NCI-H1436 treated with DMSO at 0.1 percent for 48 hours (cell line): Measurements from ENCODE around the gene C9.
"Not testable (repeated sequence)": the region's sequence is repeated elsewhere in the genome, so short reads cannot be mapped to it uniquely, and the experiment has no call there.

Experiments
- DNase-seq: peaks from one replicate; lab custom pipeline; 2025; lab: John Stamatoyannopoulos, UW

The C9 gene

DNA sequence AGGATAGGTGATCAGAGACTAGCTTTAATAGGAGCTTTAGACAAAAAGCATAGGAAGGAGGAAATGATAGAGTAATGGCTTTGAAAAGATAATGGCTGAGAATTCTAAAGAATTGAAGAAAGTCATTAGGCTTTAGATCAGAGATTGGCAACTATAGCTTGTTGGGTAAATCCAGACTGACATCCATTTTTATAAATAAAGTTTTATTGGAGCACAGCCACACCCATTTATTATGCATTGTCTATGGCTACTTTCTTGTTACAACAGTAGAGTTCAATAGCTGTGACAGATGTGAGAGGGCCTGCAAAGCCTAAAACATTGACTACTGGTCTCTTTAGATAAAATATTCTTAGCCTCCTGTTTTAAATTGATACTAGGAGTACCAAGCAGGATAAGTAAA is 104.2 kb downstream of the C9 start:
- DNase-seq, result no peak

DNA sequence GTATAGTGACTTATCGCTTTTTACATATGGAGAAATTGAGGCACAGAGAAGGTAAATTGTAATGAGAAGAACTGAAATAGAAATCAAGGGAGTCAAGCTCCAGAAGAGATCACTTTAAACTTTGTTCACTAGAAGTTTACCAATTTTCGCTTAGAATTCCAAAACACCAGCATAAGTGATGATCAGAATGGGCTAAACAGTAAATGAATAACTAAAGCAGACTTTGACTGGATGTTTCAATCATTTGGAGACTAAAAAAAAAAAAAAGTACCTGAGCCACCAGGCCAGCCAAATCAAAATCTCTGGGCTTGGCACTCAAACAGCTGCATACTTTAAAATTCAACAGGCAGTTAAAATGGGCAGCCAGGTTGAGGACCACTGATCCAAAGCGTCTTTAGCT is 106.7 kb downstream of the C9 start:
- no peak for DNase-seq

DNA sequence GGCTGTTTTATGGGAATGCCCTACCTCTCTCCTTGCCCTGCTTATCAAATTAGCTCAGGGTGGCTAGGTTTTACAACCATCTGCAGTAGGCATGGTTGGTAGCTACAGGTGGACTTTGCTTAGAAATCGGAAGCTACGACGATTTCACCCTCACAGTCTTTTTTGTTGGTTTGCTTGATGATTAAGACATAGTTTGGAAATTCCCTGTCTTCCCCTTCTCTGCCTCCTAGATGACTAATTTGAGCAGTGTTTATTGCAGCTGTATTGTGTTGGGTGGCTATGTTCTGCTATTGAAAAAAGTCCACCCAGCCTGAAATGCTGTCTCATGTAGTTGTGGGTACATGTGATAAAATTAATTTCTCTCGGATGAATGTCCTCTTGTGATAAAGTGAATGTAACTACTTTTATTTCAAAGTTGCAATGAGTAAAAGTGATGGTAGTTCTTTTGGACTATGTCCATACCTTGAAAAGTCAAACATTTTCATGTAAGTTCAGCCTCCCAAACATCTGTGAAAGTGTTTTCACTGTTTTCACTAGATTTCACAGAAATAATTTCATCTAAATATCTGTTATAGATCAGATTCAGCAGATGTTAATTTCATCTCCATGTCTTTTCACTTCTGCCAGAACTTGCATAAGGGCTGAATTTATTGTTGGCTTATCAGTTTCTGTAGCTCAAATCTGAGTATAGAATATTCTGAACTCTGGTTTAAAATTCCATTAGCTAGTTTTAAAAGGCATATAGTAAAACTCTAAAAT is 107.6 kb downstream of the C9 start:
- no peak for DNase-seq

DNA sequence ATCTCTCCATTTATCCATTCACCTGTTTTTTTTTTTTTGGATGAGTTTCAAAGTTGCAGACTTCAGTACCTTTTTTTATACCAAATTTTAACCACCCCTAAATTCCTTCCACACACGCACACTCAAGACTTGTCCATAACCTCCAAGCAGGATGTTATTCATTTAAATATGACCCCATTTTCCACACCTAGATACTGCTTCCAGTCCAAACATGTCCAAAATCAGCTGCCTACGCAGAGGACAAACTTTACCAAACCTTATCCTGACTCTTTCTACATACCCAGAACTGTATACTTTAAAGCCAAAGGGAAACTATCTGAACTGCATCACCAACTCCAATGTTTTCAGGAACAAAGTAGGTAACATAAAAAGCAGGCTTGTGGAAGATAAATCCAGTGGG is 108.9 kb downstream of the C9 start:
- no peak for DNase-seq

DNA sequence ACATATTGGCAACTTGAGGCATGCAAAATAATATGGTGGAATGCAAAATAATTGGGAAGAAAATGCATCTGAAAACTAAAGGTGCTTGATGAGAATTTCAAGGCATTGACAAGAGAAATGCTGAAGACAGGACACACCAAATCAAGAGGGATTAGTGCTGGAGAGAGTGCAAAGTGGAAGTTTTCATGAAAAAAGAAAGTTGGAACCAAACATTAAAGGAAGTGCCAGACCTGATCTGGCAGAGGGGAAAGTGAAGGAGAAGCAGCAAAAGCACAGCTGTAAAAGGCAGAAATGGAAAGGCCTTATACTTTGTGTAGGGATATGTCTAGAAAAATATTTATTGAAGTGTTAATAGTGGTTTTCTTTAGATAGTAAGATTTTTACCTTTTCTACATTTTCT is 109.6 kb downstream of the C9 start:
- no peak for DNase-seq

DNA sequence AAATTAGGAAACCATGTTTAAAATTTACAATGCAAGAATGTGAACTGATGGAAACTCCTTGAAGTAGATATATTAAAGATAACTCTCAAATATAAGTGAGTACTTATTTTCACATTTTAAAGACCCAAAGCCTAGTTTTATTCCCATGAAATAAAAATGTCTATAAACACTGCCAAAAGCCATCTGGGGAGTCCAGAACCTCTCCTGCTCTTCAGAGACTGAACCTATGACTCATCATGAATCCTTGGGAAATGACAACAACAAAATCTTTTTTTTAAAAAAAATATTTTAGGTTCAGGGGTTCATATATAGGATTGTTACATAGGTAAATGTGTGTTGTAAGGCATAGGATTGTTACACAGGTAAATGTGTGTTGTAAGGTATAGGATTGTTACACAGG is 111.1 kb downstream of the C9 start:
- no peak for DNase-seq

DNA sequence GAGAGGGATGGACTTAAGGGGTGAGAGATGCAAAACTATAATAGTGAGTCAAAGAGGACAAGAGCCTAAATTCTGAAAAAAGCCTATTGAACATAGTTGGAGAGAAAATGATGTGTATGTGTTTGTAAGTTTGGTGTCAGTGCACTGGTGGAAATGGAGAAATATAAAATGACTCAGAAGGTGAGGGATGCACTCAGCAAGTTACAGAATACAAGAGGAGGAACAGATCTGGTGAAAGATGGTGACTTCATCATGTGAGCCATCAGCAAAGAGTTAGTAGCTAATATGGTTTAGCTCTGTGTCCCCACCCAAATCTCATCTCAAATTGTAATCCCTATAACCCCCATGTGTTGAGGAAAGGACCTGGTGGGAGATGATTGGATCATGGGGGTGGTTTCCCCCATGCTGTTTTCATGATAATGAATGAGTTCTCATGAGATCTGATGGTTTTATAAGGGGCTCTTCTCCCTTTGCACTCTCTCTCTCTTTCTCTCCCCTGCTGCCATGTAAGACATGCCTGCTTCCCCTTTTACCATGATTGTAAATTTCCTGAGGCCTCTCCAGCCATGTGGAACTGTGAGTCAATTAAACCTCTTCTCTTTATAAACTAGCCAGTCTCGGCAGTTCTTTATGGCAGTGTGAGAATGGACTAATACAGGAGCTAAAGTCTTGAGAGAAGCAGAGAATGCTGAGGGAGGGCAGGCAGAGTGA is 114.6 kb downstream of the C9 start:
- no peak for DNase-seq

DNA sequence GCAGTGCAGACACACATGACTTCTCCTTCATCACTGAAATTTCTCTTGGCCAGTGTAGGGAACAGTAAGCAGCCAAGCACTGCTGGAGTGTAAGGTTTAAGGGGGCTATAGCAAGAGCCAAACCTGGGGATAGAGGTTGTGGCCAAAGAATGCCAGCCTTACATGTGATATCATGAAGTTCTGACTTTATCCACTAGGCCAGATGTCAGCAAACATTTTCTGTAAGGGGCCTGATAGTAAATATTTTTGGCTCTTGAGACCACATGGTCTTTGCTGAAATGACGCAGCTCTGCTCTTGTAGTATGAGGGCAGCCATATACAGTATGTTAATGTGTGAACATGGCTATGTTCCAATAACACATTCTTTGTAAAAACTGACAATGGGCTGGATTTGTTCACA is 115.2 kb downstream of the C9 start:
- no peak for DNase-seq

DNA sequence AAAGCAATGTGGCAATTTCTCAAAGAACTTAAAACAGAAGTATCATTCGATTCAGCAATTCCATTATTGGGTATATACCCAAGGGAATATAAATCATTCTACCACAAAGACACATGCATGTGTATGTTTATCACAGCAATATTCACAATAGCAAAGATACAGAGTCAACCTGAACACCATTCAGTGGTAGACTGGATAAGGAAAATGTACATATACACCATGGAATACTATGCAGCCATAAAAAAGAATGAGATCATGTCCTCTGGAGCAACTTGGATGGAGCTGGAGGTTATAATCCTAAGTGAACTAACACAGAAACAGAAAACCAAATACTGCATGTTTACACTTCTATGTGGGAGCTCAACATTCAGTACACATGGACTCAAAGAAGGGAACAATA is 123.5 kb downstream of the C9 start:
- DNase-seq, result no peak

DNA sequence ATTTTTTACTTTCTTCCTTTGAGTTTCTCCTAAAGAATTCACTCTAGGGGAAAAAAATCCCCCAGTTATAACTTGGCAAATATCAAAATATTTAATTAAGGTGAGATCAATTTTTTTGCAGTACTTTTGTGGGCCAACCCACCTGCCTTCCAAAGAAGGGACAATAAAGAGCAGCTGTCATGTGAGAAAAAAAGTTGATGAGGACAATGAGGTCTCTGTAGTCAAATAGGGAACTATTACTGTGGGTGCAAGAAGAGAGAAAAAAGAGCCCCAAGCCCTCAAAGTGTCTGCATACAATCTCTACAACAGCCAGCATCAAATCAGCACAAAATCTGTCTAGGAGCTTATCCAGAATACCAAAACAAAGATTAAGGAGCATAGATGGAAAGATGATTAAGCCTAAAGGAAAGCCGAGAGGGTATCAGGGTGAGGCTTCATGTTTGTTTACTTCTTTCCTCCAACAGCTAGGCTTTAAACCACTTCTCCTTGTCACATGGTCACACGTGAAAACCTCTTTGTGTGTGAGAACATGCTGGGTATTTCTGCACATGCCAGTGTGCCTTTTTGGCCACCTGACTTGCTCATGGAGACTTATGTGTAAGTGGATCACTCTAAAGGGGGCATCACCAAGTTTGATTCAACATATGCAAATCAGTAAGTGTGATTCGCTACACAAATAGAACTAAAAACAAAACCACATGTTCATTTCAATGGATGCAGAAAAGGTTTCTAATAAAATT is 125.8 kb downstream of the C9 start:
- no peak for DNase-seq

DNA sequence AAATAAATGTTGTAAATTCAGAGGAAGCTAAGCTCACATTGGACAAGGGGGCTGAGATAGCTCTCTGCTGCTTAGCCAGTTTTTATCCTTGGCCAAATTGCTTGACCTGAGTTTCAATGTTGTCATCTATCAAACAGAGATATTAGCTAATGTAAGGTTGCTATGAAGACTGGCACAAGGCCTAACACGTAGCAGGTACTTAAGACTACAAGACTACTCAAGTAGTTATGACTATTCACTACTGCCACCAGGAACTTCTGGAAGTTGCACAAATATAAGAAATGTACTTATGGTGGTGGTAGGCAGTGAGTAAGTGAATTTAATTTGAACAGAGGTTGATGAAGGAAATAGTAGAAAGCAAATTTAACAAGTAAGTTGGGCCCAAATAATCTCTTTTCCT is 127.6 kb downstream of the C9 start:
- DNase-seq, result no peak

DNA sequence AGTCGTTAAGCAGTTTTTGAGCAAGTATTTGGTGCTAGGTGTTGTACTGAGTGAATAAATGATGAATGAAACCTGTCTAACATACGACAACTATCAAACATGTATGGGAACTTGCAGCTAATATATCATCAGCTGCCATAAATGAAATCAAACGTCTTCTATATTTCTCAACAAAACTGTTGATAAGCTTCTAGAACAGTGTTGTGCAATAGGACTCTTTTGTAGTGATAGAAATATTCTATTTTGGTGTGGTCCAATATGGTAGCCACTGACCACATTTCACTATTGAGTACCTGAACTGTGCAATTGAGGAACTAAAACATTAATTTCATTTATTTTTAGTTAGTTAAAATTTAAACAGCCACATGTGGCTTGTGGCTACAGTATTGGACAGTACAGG is 128.6 kb downstream of the C9 start:
- no peak for DNase-seq

DNA sequence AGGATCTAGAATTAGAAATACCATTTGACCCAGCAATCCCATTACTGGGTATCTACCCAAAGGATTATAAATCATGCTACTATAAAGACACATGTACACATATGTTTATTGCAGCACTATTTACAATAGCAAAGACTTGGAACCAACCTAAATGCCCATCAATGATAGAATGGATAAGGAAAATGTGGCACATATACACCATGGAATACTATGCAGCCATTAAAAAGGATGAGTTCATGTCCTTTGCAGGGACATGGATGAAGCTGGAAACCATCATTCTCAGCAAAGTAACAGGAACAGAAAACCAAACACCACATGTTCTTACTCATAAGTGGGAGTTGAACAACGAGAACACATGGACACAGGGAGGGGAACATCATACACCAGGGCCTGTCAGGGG is 129.8 kb downstream of the C9 start:
- not testable (repeated sequence) for DNase-seq
